Ishikawa (cell line): ENCODE data around the gene PUDP.

ENCODE experiments used
- CEBPB ChIP-seq: IDR thresholded peaks from 2 replicates; pipeline ENCODE4 v1.6.1; 2012
- CREB1 ChIP-seq: IDR thresholded peaks from 2 replicates; pipeline ENCODE4 v1.6.1; 2012; ENCODE audit warnings: low read depth
- EGR1 ChIP-seq: IDR thresholded peaks from 2 replicates; pipeline ENCODE4 v1.6.1; 2012
- EP300 ChIP-seq: IDR thresholded peaks from 2 replicates; pipeline ENCODE4 v1.6.1; 2012; ENCODE audit warnings: borderline replicate concordance
- FOXM1 ChIP-seq: IDR thresholded peaks from 2 replicates; pipeline ENCODE4 v1.6.1; 2012; ENCODE audit warnings: low read depth, borderline replicate concordance
- MAX ChIP-seq: IDR thresholded peaks from 2 replicates; pipeline ENCODE4 v1.6.1; 2012
- NFIC ChIP-seq: IDR thresholded peaks from 2 replicates; pipeline ENCODE4 v1.6.1; 2012
- RAD21 ChIP-seq: IDR thresholded peaks from 2 replicates; pipeline ENCODE4 v1.6.1; 2012; ENCODE audit warnings: low read depth
- REST ChIP-seq: IDR thresholded peaks from 2 replicates; pipeline ENCODE4 v1.6.1; 2012; ENCODE audit warnings: low read depth, mild to moderate bottlenecking
- TAF1 ChIP-seq: IDR thresholded peaks from 2 replicates; pipeline ENCODE4 v1.6.1; 2012; ENCODE audit warnings: low read depth, mild to moderate bottlenecking
- TCF12 ChIP-seq: IDR thresholded peaks from 2 replicates; pipeline ENCODE4 v1.6.1; 2012; ENCODE audit warnings: low read depth
- TEAD4 ChIP-seq: IDR thresholded peaks from 2 replicates; pipeline ENCODE4 v1.6.1; 2012
- YY1 ChIP-seq: IDR thresholded peaks from 2 replicates; pipeline ENCODE4 v1.6.1; 2012; ENCODE audit warnings: low read depth
- ZBTB7A ChIP-seq: IDR thresholded peaks from 2 replicates; pipeline ENCODE4 v1.6.1; 2012; ENCODE audit warnings: low read depth
- TF ChIP-seq, protein P1 (sequence below): IDR thresholded peaks from 2 replicates; pipeline ENCODE4 v1.6.1; 2012

The PUDP gene

DNA sequence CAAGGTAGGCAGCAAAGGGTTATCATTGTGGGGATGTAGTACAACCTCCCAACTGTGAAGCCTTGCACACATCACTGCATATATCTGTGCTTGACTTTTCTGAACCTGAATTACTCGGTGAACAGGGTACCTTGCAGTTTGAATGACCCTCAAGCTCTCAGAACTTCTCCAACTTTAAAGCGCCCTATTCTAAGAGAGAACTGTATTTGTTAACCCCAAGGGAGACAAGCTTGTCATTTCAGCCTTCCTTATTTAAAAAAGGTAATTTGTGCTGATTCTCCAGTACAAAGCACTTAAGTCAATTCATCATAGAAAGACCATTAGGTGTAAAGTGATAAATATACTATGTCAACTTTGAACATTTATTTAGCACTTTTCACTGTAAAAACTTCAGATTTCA is 122.5 kb downstream of the PUDP start:
- TF ChIP-seq NFIC (no peak), ZBTB7A (no peak), TCF12 (no peak), REST (no peak), CEBPB (no peak), TAF1 (no peak), MAX (no peak), TEAD4 (no peak), YY1 (no peak), EGR1 (no peak), EP300 (no peak), FOXM1 (no peak), RAD21 (no peak), CREB1 (no peak)
- TF ChIP-seq, protein P1, sequence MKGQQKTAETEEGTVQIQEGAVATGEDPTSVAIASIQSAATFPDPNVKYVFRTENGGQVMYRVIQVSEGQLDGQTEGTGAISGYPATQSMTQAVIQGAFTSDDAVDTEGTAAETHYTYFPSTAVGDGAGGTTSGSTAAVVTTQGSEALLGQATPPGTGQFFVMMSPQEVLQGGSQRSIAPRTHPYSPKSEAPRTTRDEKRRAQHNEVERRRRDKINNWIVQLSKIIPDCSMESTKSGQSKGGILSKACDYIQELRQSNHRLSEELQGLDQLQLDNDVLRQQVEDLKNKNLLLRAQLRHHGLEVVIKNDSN: no peak

- TF ChIP-seq EP300 (no peak), ZBTB7A (no peak), EGR1 (no peak), TEAD4 (no peak)
Measured at GRCh38 chrX:7024850-7025249, 123.1 kb downstream of the PUDP start.

DNA sequence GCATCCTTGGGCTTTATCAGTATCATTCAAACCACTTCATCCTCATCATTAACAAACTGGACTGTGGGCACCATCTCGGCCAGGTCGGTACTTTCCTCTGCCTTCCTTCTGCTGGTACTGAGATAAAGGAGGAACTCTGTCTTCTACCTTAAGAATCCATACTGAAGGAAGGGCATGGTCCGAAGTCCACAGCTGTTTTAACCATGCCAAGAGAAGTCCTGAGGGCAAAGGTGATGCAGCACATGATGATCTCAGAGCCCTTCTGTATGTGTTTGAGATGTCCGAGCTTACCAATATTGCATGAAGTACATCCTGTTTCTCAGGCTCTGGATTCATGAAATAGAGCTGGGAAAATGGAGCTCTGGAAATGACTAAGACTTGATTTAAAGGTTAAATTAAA is 126.0 kb downstream of the PUDP start:
- TF ChIP-seq CREB1: no peak
- no peak for TF ChIP-seq MAX
- TF ChIP-seq RAD21: no peak
- no peak for TF ChIP-seq TCF12
- TF ChIP-seq EGR1: no peak
- no peak for TF ChIP-seq REST
- TF ChIP-seq EP300: no peak
- TF ChIP-seq CEBPB: no peak

- no peak for TF ChIP-seq EP300
- TF ChIP-seq, protein P1: no peak
- TF ChIP-seq CREB1: no peak
- TF ChIP-seq NFIC: no peak
- no peak for TF ChIP-seq TCF12
Measured at GRCh38 chrX:7019555-7019954, 128.4 kb downstream of the PUDP start.
